Measurements from ENCODE around the gene MCHR1.
"Not testable (repeated sequence)": the region's sequence is repeated elsewhere in the genome, so short reads cannot be mapped to it uniquely, and the experiment has no call there.

Gene MCHR1

DNA sequence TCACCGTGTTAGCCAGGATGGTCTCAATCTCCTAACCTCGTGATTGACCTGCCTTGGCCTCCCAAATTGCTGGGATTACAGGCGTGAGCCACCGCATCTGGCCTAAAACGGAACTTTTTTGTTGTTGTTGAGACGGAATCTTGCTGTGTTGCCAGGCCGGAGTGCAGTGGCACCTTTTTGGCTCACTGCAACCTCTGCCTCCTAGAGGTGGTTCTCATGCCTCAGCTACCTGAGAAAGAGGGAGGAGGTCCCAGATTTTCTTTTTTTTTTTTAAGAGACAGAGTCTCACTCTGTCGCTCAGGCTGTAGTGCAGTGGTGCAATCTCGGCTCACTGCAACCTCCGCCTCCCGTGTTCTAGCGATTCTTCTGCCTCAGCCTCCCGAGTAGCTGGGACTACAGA, 7.9 kb upstream of the MCHR1 start:
- H3K4me3 ChIP-seq (ENCODE audit: low read depth, low read length), result no peak overlapping the region
- TF ChIP-seq, protein P1, sequence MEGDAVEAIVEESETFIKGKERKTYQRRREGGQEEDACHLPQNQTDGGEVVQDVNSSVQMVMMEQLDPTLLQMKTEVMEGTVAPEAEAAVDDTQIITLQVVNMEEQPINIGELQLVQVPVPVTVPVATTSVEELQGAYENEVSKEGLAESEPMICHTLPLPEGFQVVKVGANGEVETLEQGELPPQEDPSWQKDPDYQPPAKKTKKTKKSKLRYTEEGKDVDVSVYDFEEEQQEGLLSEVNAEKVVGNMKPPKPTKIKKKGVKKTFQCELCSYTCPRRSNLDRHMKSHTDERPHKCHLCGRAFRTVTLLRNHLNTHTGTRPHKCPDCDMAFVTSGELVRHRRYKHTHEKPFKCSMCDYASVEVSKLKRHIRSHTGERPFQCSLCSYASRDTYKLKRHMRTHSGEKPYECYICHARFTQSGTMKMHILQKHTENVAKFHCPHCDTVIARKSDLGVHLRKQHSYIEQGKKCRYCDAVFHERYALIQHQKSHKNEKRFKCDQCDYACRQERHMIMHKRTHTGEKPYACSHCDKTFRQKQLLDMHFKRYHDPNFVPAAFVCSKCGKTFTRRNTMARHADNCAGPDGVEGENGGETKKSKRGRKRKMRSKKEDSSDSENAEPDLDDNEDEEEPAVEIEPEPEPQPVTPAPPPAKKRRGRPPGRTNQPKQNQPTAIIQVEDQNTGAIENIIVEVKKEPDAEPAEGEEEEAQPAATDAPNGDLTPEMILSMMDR (conservative IDR thresholded peaks at IDR 0.05; ENCODE audit: low read depth, low read length), result no peak
- no peak for DNase-seq (ENCODE audit: low read depth)

DNA sequence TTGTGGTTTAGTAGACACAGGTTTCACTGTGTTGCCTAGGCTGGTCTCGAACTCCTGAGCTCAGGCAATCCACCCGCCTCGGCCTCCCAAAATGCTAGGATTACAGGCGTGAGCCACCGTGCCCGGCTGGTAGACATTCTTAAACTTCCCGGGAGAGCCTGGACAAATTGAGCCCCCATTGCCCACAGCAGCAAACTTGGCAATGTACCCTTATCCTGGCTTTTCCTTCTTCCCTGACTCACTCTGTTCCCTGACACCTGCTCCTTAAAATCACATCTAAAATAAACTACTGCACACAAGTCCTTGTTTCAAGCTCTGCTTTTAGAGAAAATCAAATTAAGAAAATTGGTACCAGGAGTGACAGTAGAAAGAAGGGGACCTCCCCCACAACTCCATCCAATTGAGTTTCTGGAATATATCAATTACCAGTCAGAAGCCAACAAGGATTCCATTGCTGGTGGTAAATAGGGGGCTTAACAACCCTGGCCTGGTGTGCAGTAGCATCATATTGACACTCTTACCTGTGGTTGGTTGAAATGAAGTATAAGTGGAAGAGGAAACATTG, 7.4 kb upstream of the MCHR1 start:
- no peak for DNase-seq (ENCODE audit: low read depth)
- H3K4me3 ChIP-seq (ENCODE audit: low read depth, low read length), result no peak overlapping the region
- TF ChIP-seq, protein P1 (conservative IDR thresholded peaks at IDR 0.05; ENCODE audit: low read depth, low read length), result no peak

DNA sequence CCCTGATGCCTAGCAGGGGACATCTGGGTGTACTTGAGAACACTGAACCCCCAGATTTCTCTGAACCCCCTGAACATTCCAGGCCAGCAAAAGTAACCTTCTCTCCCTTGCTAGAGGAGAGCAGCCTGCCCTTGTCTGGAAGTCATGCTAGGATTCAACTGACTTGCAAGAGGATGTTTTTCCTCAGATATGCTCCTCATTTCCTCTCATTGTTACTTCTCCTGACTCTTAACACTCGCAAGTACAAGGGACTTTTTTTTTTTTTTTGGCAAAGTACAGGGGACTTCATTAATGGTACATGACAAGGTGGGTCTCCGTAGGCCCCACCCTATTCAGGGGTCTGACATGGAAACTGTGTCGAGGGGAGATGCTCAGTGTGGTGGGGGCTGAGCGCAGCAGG, 6.3 kb upstream of the MCHR1 start:
- TF ChIP-seq, protein P1 (conservative IDR thresholded peaks at IDR 0.05; ENCODE audit: low read depth, low read length), result no peak
- H3K4me3 ChIP-seq (ENCODE audit: low read depth, low read length), result no peak overlapping the region
- no peak for DNase-seq (ENCODE audit: low read depth)

DNA sequence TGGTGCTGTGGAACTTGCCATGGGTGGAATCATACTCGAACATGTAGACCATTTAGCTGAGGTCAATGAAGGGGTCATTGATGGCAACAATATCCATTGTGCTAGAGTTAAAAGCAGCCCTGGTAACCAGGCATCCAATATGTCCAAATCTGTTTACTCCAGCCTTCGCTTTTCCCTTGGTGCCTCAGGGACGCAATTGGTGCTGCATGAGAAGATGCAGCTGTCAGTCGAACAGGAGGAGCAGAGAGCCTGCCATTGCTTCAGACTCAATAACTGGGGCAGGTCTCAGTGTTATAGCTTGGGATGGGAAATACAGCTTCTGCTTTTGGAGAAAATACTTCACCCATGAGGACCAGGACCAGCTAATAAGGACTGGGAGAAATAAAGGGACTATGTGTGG, 5.0 kb upstream of the MCHR1 start:
- TF ChIP-seq, protein P1 (conservative IDR thresholded peaks at IDR 0.05; ENCODE audit: low read depth, low read length), result no peak
- no peak overlapping the region for H3K4me3 ChIP-seq (ENCODE audit: low read depth, low read length)
- no peak for DNase-seq (ENCODE audit: low read depth)

DNA sequence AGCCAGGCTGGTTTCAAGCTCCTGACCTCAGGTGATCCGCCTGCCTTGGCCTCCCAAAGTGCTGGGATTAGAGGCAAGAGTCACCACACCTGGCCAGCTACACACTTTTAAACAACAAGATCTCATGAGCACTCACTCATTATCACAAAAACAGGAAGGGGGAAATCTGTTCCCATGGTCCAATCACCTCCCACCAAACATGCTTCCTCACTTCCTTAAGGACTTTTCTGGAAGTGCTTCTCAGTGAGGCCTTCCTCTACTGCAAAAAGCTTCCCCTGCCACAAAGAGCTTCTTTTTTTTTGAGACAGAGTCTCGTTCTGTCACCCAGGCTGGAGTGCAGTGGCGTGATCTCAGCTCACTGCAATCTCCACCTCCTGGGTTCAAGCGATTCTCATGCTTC, 3.1 kb upstream of the MCHR1 start:
- not testable (repeated sequence) for H3K4me3 ChIP-seq (ENCODE audit: low read depth, low read length); DNase-seq (ENCODE audit: low read depth)

DNA sequence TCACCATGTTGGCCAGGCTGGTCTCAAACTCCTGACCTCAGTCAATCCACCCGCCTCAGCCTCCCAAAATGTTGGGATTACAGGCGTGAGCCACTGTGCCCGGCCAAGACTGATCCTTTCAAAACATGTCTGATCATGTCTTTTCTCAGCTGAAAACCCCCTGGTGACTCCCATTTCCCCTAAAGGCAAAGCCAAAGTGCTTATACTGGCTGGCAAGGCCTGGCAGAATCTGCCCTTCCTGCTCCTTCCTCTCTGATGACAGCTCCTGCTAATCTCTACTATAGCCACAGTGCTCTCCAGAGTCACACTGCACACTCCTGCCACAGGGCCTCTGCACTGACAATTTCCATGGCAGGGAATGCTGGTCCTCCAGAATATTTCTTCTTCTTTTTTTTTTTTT, 2.6 kb upstream of the MCHR1 start:
- no peak overlapping the region for H3K4me3 ChIP-seq (ENCODE audit: low read depth, low read length)
- no peak for DNase-seq (ENCODE audit: low read depth)
- TF ChIP-seq, protein P1 (conservative IDR thresholded peaks at IDR 0.05; ENCODE audit: low read depth, low read length), result no peak

DNA sequence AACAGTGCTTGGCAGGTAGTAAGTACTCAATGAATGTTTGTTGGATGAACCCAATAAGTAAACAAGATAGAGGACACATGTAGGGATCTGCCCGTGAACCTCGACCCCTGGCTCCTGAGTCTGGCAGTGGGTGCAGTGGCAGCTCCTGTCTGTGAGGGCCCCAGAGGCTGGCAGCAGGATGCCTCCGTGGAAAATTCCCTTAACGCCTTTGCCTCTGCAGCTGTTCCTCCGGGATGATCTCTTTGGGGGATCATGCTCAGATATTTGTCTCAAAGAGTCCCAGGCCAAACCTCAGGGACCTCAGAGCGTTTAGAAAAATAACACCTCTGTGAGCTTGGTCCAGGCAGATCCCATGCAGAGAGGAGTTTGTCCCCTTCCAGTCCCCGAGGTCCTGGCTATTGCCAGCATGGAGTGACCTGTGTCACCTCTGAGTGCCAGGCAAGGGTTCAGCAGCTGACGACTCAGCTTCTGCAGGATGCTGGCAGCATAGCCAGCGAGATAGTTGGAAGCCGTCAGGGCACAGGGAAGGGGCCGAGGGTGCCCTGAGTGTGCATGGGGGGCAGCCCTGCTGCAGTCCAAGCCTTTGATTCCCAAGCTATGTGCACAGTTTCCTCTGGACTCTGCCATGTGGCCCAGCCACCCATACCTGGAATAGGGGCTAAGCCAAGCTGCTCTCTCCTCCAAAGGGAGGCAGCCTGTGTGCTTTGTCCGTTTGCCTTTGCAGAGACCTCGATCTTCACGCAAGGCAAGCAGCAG, 613 bp upstream of the MCHR1 start:
- H3K4me3 ChIP-seq (ENCODE audit: low read depth, low read length), result no peak overlapping the region
- DNase-seq (ENCODE audit: low read depth), result no peak
- TF ChIP-seq, protein P1 (conservative IDR thresholded peaks at IDR 0.05; ENCODE audit: low read depth, low read length), result no peak

Data from choroid plexus epithelial cell (primary cell).